NCI-H1694 treated with DMSO at 0.1 percent for 48 hours (cell line): ENCODE measurements around the gene GET4.
"Not testable (repeated sequence)": the region's sequence is repeated elsewhere in the genome, so short reads cannot be mapped to it uniquely, and the experiment has no call there.

ENCODE experiments used
- DNase-seq: peaks from one replicate; lab custom pipeline; 2025; lab: John Stamatoyannopoulos, UW

Gene GET4

DNA sequence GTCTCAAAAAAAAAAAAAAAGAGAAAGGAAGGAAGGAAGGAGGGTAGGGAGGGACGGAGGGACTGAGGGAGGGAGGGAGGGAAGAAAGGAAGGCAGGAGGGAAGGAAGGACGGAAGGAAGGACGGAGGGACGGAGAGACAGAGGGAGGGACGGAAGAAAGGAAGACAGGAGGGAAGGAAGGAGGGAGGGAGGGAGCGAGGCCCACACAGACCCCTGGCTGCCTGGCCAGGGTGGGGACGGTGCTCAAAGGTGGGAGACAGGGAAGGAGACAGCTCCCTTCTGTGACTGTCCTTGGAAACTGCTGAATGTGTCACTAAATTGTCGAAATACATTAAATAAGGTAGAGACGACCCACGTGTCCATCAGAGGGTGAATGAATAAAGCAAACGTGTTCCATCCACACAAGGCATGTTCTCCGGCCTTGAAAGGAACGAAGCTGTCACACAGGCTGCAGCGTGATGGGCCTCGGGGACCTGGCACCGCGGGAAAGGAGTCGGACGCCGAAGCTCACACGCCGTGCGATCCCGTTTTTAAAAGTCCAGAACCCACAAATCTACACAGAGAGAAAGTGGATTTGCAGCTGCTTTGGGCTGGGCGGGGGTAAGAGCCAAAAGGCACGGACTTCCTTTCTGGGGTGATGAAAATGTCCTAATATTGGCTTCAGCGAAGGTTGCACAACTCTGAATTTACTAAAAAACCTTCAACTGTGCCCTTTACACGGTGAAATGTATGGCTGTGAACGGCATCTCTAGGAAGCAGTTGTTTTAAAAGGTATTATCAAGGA lies 54.8 kb downstream of the GET4 start:
- no peak for DNase-seq

- no peak for DNase-seq
Observed at GRCh38 chr7:931871-932650, 55.7 kb downstream of the GET4 start.

GRCh38 chr7:932651-932975 lies 56.3 kb downstream of the GET4 start:
- DNase-seq, result no peak

GRCh38 chr7:934469-935163 lies 58.3 kb downstream of the GET4 start:
- no peak for DNase-seq

DNA sequence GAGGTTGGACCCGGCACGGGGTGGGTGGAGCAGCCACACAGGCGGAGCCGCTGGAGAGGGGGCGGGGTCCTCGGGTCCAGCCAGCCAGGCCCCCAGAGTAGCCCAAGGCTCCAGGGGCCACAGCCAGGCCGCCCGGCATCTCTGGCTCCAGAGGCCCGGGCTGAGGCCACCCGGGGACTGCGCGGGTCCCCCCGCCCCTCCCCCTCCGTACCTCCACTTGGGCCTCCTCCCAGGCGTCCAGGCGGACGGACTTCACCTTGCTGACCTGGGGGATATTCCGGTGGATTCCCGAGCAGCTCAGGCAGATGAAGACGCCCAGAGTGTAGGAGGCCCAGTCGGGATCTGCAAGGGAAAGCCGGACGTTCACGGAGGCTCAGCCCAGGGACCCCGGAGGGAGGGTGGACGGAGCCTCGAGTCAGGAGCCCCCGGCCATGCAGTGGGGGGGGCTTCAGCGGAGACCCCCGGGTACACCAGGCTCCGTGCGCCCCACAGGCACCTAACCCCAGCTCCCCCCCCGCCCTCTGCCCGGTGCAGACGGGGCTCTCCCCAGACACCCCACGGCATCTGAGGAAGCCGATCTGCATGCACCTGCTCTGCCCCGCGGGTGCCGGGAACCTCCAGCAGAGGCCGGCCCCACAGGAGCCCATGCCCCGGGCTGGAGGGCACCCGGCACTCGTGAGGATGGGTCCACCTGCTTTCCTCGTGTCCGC lies 59.0 kb downstream of the GET4 start:
- DNase-seq, result no peak

DNA sequence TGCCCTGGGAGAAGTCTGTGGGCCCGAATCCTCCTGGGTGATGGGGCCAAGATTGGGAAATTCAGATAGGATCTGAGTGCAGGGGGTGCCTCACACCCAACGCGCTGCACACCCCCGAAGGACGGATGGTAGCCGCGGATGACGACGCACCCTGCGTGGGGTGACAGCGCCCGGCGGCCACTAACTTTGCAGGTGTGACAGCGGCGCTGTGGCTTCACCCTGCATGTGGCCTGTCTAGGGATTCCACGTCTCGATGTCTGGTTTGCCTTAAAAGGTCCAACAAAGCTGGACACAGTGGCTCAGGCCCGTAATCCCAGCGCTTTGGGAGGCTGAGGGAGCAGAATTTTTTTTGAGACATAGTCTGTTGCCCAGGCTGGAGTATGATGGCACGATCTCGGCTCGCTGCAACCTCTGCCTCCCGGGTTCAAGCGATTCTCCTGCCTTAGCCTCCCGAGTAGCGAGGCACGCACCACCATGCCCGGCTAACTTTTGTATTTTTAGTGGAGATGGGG lies 59.6 kb downstream of the GET4 start:
- DNase-seq, result no peak

GRCh38 chr7:936386-937054 lies 60.2 kb downstream of the GET4 start:
- no peak for DNase-seq

DNA sequence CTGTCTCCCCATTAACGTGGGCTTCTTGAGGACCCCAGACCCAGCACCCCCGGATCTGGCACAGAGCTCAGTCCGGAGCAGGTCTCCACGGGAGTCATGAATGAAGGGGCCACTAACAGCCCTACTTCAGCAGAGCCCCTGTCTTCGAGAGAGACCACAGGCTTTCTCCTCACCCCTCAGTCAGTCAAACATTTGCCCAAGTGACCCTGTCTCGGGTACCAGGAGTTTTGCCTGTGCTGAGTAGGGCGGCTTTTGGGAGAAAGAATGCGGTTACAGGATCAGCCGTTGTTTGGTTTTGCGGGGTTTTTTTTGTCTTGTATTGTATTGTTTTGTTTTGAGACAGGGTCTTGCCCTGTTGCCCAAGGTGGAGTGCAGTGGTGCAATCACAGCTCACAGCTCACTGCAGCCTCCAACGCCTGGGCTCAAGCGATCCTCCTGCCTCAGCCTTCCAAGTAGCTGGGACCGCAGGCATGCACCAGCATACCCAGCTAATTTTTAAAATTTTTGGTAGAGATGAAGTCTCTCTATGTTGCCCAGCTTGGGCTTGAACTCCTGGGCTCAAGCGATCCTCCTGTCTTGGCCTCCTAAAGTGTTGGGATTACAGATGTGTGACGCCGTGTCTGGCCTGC lies 61.6 kb downstream of the GET4 start:
- no peak for DNase-seq

DNA sequence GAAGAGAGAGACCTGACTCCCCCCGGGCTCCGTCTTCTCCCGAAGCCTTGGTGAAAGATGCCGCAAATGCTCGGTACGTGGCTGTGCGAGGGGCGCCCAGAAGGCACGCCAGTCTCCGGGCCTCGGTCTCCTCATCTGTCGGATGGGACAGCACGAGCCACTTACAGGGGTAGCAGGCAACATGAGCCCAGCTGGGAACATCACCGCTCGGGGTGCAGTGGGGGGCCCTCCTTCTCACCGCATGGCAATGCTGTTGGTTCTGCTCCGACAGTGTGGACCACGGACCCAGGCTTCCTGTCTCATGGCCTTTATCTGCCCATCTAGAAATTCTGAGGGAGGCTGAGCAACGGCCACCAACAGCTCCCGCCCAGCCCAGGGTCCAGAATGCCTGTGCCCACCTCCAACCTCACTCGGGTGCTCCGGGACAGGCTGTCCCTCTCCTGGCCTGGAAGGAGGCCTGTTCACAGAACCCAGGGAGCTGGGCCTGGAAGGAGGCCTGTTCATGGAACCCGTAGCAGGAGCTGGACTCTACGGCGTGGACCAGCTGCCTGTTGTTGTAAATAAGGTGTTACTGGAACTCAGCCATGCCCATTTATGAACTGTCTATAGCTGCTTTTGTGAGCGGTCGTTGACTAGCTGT lies 62.3 kb downstream of the GET4 start:
- no peak for DNase-seq

- no peak for DNase-seq
Observed at GRCh38 chr7:939843-940242, 63.5 kb downstream of the GET4 start.

DNA sequence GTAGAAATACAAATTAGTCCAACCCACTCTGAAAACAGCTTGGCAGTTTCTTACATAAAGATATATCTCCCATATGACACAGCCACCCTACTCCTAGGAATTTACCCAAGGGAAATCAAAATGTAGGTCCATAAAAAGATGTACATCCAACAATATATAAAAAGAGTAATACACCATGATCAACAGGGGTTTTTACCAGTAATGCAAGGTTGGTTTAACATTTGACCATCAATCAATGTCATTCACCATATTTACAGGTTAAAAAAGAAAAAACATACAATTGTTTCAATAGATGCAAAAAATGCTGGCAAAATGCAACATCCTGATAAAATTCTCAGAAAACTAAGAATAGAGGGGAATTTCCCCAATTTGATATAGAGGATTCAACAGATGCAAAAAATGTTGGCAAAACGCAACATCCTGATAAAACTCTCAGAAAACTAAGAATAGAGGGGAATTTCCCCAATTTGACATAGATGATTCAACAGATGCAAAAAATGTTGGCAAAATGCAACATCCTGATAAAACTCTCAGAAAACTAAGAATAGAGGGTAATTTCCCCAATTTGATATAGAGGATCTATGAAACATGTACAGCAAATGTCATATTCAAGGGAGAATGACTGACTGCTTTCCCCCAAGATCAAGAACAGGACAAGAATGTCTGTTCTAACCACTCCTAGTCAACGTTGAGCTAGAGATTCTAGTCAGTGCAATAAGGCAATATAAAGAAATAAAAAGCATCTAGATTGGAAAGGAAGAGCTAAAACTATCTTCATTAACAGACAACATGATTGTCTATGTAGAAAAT lies 64.5 kb downstream of the GET4 start:
- no peak for DNase-seq

GRCh38 chr7:943793-944192 lies 67.4 kb downstream of the GET4 start:
- not testable (repeated sequence) for DNase-seq

GRCh38 chr7:944744-945143 lies 68.4 kb downstream of the GET4 start:
- no peak for DNase-seq

GRCh38 chr7:945147-945555 lies 68.8 kb downstream of the GET4 start:
- no peak for DNase-seq

DNA sequence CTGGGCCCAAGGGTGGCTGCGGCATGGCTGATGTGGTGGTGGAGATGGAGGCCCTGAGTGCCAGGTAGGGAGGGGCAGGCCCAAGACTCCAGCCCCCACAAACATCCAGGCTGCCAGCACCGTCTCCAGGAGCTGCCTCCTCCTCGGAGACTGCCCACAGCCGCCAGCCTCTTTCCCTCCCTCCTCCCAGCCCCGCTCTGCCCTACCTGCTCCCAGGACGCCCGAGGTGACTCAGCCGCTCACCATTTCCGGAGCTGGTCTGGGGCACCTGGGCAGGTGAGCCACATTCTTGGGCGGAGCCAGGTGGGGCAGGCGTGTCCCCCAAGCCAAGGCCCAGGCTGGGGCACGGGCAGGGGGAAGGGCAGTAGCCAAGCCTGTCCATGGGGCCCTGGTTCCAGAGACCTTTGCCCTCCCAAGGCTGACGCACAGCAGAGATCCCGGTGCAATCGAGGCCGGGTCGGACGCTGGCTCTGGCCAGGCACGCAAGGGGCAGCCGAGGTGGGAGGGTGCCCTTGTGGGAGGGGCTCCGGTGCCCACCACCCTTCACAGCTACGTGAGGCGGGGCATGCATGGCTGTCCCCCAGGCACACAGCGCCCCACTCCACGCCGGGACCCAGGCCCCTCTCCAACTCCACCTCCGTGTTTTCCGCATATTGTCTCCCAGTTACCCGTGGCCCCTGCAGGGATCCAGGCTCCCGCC lies 69.4 kb downstream of the GET4 start:
- DNase-seq, result no peak
